ENCODE measurements around the gene PANX2. TPM values are rescaled to one million over a fixed set of nuclear protein-coding genes. Genes with fewer than 3 reads are reported as not detected.

PANX2 gene
- total and polyA plus RNA-seq, 2 experiments from 2014 or later, result 2.8 to 5.1 TPM

DNA sequence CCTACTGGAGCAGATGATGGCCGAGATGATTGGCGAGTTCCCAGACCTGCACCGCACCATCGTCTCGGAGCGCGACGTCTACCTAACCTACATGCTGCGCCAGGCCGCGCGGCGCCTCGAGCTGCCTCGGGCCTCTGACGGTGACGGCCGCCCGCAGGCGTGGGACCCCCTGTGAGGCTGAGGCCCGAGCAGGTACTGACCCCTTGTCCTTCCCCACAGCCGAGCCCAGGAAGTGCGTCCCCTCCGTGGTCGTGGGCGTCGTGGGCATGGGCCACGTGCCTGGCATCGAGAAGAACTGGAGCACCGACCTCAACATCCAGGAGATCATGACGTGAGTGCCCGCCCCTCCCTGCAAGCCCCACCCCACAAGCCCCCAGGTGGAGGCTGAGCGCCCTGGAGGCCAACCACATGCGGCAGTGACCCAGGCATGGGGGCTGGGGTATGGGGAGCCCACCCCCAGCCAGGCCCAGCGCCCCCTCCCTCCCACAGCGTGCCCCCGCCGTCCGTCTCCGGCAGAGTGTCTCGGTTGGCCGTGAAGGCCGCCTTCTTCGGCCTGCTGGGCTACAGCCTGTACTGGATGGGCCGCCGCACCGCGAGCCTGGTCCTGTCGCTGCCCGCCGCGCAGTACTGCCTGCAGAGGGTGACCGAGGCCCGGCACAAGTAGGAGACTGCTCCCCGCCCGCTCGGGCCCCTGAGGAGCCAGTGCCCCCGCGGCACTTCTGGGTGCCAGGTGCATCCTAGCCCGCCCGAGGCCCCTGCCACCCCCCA, 27.5 kb downstream of the PANX2 start (continued):
- TF ChIP-seq, protein P1, sequence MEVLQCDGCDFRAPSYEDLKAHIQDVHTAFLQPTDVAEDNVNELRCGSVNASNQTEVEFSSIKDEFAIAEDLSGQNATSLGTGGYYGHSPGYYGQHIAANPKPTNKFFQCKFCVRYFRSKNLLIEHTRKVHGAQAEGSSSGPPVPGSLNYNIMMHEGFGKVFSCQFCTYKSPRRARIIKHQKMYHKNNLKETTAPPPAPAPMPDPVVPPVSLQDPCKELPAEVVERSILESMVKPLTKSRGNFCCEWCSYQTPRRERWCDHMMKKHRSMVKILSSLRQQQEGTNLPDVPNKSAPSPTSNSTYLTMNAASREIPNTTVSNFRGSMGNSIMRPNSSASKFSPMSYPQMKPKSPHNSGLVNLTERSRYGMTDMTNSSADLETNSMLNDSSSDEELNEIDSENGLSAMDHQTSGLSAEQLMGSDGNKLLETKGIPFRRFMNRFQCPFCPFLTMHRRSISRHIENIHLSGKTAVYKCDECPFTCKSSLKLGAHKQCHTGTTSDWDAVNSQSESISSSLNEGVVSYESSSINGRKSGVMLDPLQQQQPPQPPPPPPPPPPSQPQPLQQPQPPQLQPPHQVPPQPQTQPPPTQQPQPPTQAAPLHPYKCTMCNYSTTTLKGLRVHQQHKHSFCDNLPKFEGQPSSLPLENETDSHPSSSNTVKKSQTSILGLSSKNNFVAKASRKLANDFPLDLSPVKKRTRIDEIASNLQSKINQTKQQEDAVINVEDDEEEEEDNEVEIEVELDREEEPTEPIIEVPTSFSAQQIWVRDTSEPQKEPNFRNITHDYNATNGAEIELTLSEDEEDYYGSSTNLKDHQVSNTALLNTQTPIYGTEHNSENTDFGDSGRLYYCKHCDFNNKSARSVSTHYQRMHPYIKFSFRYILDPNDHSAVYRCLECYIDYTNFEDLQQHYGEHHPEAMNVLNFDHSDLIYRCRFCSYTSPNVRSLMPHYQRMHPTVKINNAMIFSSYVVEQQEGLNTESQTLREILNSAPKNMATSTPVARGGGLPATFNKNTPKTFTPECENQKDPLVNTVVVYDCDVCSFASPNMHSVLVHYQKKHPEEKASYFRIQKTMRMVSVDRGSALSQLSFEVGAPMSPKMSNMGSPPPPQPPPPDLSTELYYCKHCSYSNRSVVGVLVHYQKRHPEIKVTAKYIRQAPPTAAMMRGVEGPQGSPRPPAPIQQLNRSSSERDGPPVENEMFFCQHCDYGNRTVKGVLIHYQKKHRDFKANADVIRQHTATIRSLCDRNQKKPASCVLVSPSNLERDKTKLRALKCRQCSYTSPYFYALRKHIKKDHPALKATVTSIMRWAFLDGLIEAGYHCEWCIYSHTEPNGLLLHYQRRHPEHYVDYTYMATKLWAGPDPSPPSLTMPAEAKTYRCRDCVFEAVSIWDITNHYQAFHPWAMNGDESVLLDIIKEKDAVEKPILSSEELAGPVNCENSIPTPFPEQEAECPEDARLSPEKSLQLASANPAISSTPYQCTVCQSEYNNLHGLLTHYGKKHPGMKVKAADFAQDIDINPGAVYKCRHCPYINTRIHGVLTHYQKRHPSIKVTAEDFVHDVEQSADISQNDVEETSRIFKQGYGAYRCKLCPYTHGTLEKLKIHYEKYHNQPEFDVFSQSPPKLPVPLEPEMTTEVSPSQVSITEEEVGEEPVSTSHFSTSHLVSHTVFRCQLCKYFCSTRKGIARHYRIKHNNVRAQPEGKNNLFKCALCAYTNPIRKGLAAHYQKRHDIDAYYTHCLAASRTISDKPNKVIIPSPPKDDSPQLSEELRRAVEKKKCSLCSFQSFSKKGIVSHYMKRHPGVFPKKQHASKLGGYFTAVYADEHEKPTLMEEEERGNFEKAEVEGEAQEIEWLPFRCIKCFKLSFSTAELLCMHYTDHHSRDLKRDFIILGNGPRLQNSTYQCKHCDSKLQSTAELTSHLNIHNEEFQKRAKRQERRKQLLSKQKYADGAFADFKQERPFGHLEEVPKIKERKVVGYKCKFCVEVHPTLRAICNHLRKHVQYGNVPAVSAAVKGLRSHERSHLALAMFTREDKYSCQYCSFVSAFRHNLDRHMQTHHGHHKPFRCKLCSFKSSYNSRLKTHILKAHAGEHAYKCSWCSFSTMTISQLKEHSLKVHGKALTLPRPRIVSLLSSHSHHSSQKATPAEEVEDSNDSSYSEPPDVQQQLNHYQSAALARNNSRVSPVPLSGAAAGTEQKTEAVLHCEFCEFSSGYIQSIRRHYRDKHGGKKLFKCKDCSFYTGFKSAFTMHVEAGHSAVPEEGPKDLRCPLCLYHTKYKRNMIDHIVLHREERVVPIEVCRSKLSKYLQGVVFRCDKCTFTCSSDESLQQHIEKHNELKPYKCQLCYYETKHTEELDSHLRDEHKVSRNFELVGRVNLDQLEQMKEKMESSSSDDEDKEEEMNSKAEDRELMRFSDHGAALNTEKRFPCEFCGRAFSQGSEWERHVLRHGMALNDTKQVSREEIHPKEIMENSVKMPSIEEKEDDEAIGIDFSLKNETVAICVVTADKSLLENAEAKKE (CRISPR knock-in tag; IDR thresholded peaks at IDR 0.05), result no peak
- TF ChIP-seq ZNF331 (CRISPR knock-in tag; IDR thresholded peaks at IDR 0.05; ENCODE audit: low read depth) (no peak), POLR2AphosphoS5 (IDR thresholded peaks at IDR 0.05; ENCODE audit: low read depth) (no peak), NANOG (IDR thresholded peaks at IDR 0.05; ENCODE audit: borderline replicate concordance) (no peak), EZH2 (IDR thresholded peaks at IDR 0.05; ENCODE audit: low read depth, unreplicated experiment) (no peak), STAT1 (IDR thresholded peaks at IDR 0.05; ENCODE audit: unreplicated experiment) (no peak)
- TF ChIP-seq, protein P2, sequence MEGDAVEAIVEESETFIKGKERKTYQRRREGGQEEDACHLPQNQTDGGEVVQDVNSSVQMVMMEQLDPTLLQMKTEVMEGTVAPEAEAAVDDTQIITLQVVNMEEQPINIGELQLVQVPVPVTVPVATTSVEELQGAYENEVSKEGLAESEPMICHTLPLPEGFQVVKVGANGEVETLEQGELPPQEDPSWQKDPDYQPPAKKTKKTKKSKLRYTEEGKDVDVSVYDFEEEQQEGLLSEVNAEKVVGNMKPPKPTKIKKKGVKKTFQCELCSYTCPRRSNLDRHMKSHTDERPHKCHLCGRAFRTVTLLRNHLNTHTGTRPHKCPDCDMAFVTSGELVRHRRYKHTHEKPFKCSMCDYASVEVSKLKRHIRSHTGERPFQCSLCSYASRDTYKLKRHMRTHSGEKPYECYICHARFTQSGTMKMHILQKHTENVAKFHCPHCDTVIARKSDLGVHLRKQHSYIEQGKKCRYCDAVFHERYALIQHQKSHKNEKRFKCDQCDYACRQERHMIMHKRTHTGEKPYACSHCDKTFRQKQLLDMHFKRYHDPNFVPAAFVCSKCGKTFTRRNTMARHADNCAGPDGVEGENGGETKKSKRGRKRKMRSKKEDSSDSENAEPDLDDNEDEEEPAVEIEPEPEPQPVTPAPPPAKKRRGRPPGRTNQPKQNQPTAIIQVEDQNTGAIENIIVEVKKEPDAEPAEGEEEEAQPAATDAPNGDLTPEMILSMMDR (conservative IDR thresholded peaks at IDR 0.05; ENCODE audit: low read depth in 2 of 2), result no peak
